Lower leg skin (tissue), 4 donors: ENCODE results near the gene MYO3B. TPM values are rescaled to one million over a fixed set of nuclear protein-coding genes. Genes with fewer than 3 reads are reported as not detected.

ENCODE experiments used
- DNase-seq, 2 donors: peaks; one replicate each; pipeline ENCODE4 v3.0.0-alpha.2; 2019; ENCODE audit warnings: low spot score in 2 of 2
- H3K4me3 ChIP-seq: fragments of 200-600 bp; sonication (generic); 2 replicates; pipeline ENCODE4 v1.5.1; 2017; ENCODE audit warnings: mild to moderate bottlenecking, low read depth; ENCODE audit not compliant: poor library complexity, severe bottlenecking
- CTCF ChIP-seq, 3 donors: fragments of 450-650 bp; IDR thresholded peaks; one replicate each; pipeline ENCODE4 v1.5.1; 2016; ENCODE audit warnings: antibody characterized with exemption in 3 of 3, mild to moderate bottlenecking in 3 of 3, moderate library complexity in 2 of 3
- POLR2A ChIP-seq, 2 donors: fragments of 450-650 bp; IDR thresholded peaks; one replicate each; pipeline ENCODE4 v1.6.1; 2016 to 2017; ENCODE audit warnings: antibody characterized with exemption in 2 of 2, mild to moderate bottlenecking in 1 of 2, moderate library complexity in 1 of 2
- WGBS, 2 donors: methylation state at CpG; one replicate each; pipeline ENCODE4 v1.1.5; 2018; 5-methylcytosine and 5-hydroxymethylcytosine counted together
- intact Hi-C: fragments of 100-400 bp; cut with DNase I; formaldehyde crosslinking; loops from one replicate; pipeline ENCODE4 v1.15.0; 2023; ENCODE audit warnings: low total_unique reads
- total RNA-seq, 4 donors: library from RNA; depleted of rRNA; stranded (reverse); fragments of >200 nt; gene quantifications; one replicate each; pipeline ENCODE4 v1.1.0, GENCODE V29; 2016

MYO3B gene
- total RNA-seq, 4 donors from 2014 or later = 0.17 to 0.81 (median 0.66) TPM

- intact Hi-C loops = no loop called here
- H3K4me3 ChIP-seq = no peak overlapping the region
- WGBS, 2 donors = 66 to 70% methylated on average over 6 of the region's 6 CpGs
- TF ChIP-seq POLR2A (IDR thresholded peaks at IDR 0.05) (no peak), CTCF (IDR thresholded peaks at IDR 0.05) (no peak)
- DNase-seq = no peak
Observed at GRCh38 chr2:170434900-170435621, 257.1 kb downstream of the MYO3B start.

- H3K4me3 ChIP-seq = no peak overlapping the region
- no peak for DNase-seq
- intact Hi-C loops = no loop called here
- TF ChIP-seq CTCF (IDR thresholded peaks at IDR 0.05) = no peak
- TF ChIP-seq POLR2A (IDR thresholded peaks at IDR 0.05) = no peak
- WGBS, 2 donors = 53 to 54% methylated on average over 5 of the region's 5 CpGs
Observed at GRCh38 chr2:170436077-170436943, 258.4 kb downstream of the MYO3B start.

- WGBS, 2 donors = 41 to 55% methylated on average over 3 of the region's 3 CpGs
- intact Hi-C loops = no loop called here
- TF ChIP-seq CTCF (IDR thresholded peaks at IDR 0.05) (no peak), POLR2A (IDR thresholded peaks at IDR 0.05) (no peak)
- no peak for DNase-seq
- no peak overlapping the region for H3K4me3 ChIP-seq
Observed at GRCh38 chr2:170446078-170446477, 268.1 kb downstream of the MYO3B start.

- intact Hi-C loops = no loop called here
- TF ChIP-seq CTCF (IDR thresholded peaks at IDR 0.05) (no peak), POLR2A (IDR thresholded peaks at IDR 0.05) (no peak)
- H3K4me3 ChIP-seq = no peak overlapping the region
- no peak for DNase-seq
- WGBS, 2 donors = 76 to 91% methylated on average over 1 of the region's 1 CpG
Observed at GRCh38 chr2:170449034-170449433, 271.1 kb downstream of the MYO3B start.

- DNase-seq = no peak
- 69 to 85% methylated on average over 7 of the region's 7 CpGs for WGBS, 2 donors
- H3K4me3 ChIP-seq = no peak overlapping the region
- TF ChIP-seq POLR2A (IDR thresholded peaks at IDR 0.05) (no peak), CTCF (IDR thresholded peaks at IDR 0.05) (no peak)
- intact Hi-C loops = no loop called here
Observed at GRCh38 chr2:170454471-170455372, 276.8 kb downstream of the MYO3B start.
